ENCODE measurements around the gene IGSF22. TPM values are rescaled to one million over a fixed set of nuclear protein-coding genes. Genes with fewer than 3 reads are reported as not detected.

Gene IGSF22
- total RNA-seq, result under 0.01 TPM in 1 of 2 replicates, not detected in the other

GRCh38 chr11:18726040-18726439 is at the start of gene IGSF22:
IGSF22 (minus strand) TSS chr11:18726188; CDS start chr11:18724236, 1,952 bp downstream.

GRCh38 chr11:18698341-18699268 is 27.4 kb downstream of the IGSF22 start, which contains the start of gene TMEM86A:
TMEM86A (plus strand) TSS chr11:18698779; CDS start chr11:18698887, 108 bp downstream.

Other genes starting within 250 kb of the IGSF22 start
- 72.9 and 88.6 TPM in 2 replicates for gene TSG101, start 199.2 kb downstream of the IGSF22 start, total RNA-seq
- 23.4 and 29.0 TPM in 2 replicates for gene UEVLD, start 137.5 kb downstream of the IGSF22 start, total RNA-seq
- gene MISFA, start 126.4 kb downstream of the IGSF22 start, total RNA-seq, result 0.36 and 0.97 TPM in 2 replicates
- gene SPTY2D1, start 91.8 kb downstream of the IGSF22 start, total RNA-seq, result 23.6 and 36.8 TPM in 2 replicates
- gene TMEM86A, start 27.4 kb downstream of the IGSF22 start, total RNA-seq, result 1.5 and 1.9 TPM in 2 replicates
- 0.32 TPM in 1 of 2 replicates, not detected in the other for gene PTPN5, start 65.6 kb upstream of the IGSF22 start, total RNA-seq
- not detected in 2 replicates for gene MRGPRX1, start 213.2 kb upstream of the IGSF22 start, total RNA-seq